ENCODE measurements around the gene SLC22A13.

Gene SLC22A13

GRCh38 chr3:38308456-38308855 is 42.8 kb downstream of the SLC22A13 start:
- no peak overlapping the region for H3K4me3 ChIP-seq (ENCODE audit: low read depth, low read length)
- H3K4me1 ChIP-seq: no peaks in the 10 kb centered on the region
- H3K27me3 ChIP-seq: no peaks in the 10 kb centered on the region
- no peak for DNase-seq
- H3K9me3 ChIP-seq: no peaks in the 10 kb centered on the region
- no peaks in the 10 kb centered on the region for H3K36me3 ChIP-seq
- TF ChIP-seq CTCF (IDR thresholded peaks at IDR 0.05; ENCODE audit: low read depth, low read length): no peak

GRCh38 chr3:38311476-38311875 is 45.9 kb downstream of the SLC22A13 start:
- no peaks in the 10 kb centered on the region for H3K4me1 ChIP-seq
- no peak for TF ChIP-seq CTCF (IDR thresholded peaks at IDR 0.05; ENCODE audit: low read depth, low read length)
- no peaks in the 10 kb centered on the region for H3K36me3 ChIP-seq
- DNase-seq: no peak
- no peak overlapping the region for H3K4me3 ChIP-seq (ENCODE audit: low read depth, low read length)
- H3K27me3 ChIP-seq: no peaks in the 10 kb centered on the region
- no peaks in the 10 kb centered on the region for H3K9me3 ChIP-seq

- no peak for DNase-seq
- H3K36me3 ChIP-seq: no peaks in the 10 kb centered on the region
- H3K9me3 ChIP-seq: no peaks in the 10 kb centered on the region
- no peak for TF ChIP-seq CTCF (IDR thresholded peaks at IDR 0.05; ENCODE audit: low read depth, low read length)
- H3K27me3 ChIP-seq: no peaks in the 10 kb centered on the region
- no peak overlapping the region for H3K4me3 ChIP-seq (ENCODE audit: low read depth, low read length)
- no peaks in the 10 kb centered on the region for H3K4me1 ChIP-seq
These were observed 46.3 kb downstream of the SLC22A13 start for GRCh38 chr3:38311941-38312340.

- DNase-seq: no peak
- Histone ChIP-seq H3K4me3 (ENCODE audit: low read depth, low read length) (no peak overlapping the region), H3K4me1 (no peaks in the 10 kb centered on the region), H3K9me3 (no peaks in the 10 kb centered on the region), H3K27me3 (no peaks in the 10 kb centered on the region), H3K36me3 (no peaks in the 10 kb centered on the region)
- TF ChIP-seq CTCF (IDR thresholded peaks at IDR 0.05; ENCODE audit: low read depth, low read length): no peak
These were observed 46.7 kb downstream of the SLC22A13 start for GRCh38 chr3:38312356-38312755.

- Histone ChIP-seq H3K36me3 (no peaks in the 10 kb centered on the region), H3K27me3 (no peaks in the 10 kb centered on the region), H3K4me1 (no peaks in the 10 kb centered on the region), H3K4me3 (ENCODE audit: low read depth, low read length) (no peak overlapping the region), H3K9me3 (no peaks in the 10 kb centered on the region)
- no peak for TF ChIP-seq CTCF (IDR thresholded peaks at IDR 0.05; ENCODE audit: low read depth, low read length)
- DNase-seq: no peak
These were observed 47.7 kb downstream of the SLC22A13 start for GRCh38 chr3:38313263-38313662.

- H3K4me3 ChIP-seq (ENCODE audit: low read depth, low read length): no peak overlapping the region
- H3K27me3 ChIP-seq: no peaks in the 10 kb centered on the region
- no peak for DNase-seq
- no peaks in the 10 kb centered on the region for H3K9me3 ChIP-seq
- no peaks in the 10 kb centered on the region for H3K4me1 ChIP-seq
- TF ChIP-seq CTCF (IDR thresholded peaks at IDR 0.05; ENCODE audit: low read depth, low read length): no peak
- no peaks in the 10 kb centered on the region for H3K36me3 ChIP-seq
These were observed 48.1 kb downstream of the SLC22A13 start for GRCh38 chr3:38313695-38314094.

Data from BE2C (cell line).